Erythroblast (primary cell): ENCODE measurements around the gene LDLRAD4.

Experiments
- GATA1 ChIP-seq: IDR thresholded peaks from 2 replicates; pipeline ENCODE4 v1.6.1; 2011; ENCODE audit warnings: low read depth, mild to moderate bottlenecking, control low read depth, low read length, moderate library complexity
- POLR2A ChIP-seq: IDR thresholded peaks from 2 replicates; pipeline ENCODE4 v1.6.1; 2011; ENCODE audit warnings: mild to moderate bottlenecking, low read length

- no peak for TF ChIP-seq POLR2A
- TF ChIP-seq GATA1 = no peak
Measured at GRCh38 chr18:13357289-13357688, 138.7 kb downstream of the LDLRAD4 start.
